Fibroblast of mammary gland (primary cell): ENCODE results near the gene CPLANE1.
A peak's percentile ranks its signal among the peaks of the same experiment; 100 is the strongest.

Experiments
- DNase-seq: peaks from one replicate; pipeline ENCODE4 v3.0.0-alpha.2; 2010; ENCODE audit warnings: low read depth
- H3K4me3 ChIP-seq: 2 replicates; pipeline ENCODE4 v1.5.1; 2011; ENCODE audit warnings: low read depth, mild to moderate bottlenecking, low read length, moderate library complexity; ENCODE audit not compliant: control insufficient read depth
- CTCF ChIP-seq: conservative IDR thresholded peaks from 2 replicates; pipeline ENCODE4 v1.5.1; 2011; ENCODE audit warnings: low read depth, low read length, inconsistent platforms; ENCODE audit not compliant: control insufficient read depth, insufficient read depth

The CPLANE1 gene

GRCh38 chr5:37187465-37187977 is 61.7 kb downstream of the CPLANE1 start:
- no peak for TF ChIP-seq CTCF
- DNase-seq: no peak
- no peak overlapping the region for H3K4me3 ChIP-seq

GRCh38 chr5:37184748-37185364 is 64.3 kb downstream of the CPLANE1 start:
- TF ChIP-seq CTCF: no peak

GRCh38 chr5:37182667-37183066 is 66.5 kb downstream of the CPLANE1 start:
- TF ChIP-seq CTCF: no peak
- no peak overlapping the region for H3K4me3 ChIP-seq
- DNase-seq: peak; percentile 1

More at GRCh38 chr5:37184748-37185364, 64.3 kb downstream of the CPLANE1 start:
- DNase-seq: peak; percentile 21
- no peak overlapping the region for H3K4me3 ChIP-seq

GRCh38 chr5:37174928-37175327 is 74.2 kb downstream of the CPLANE1 start:
- TF ChIP-seq CTCF: no peak
- H3K4me3 ChIP-seq: no peak overlapping the region
- DNase-seq: no peak

GRCh38 chr5:37172957-37173356 is 76.2 kb downstream of the CPLANE1 start:
- DNase-seq: no peak
- no peak for TF ChIP-seq CTCF
- no peak overlapping the region for H3K4me3 ChIP-seq

GRCh38 chr5:37170856-37171255 is 78.3 kb downstream of the CPLANE1 start:
- no peak overlapping the region for H3K4me3 ChIP-seq
- TF ChIP-seq CTCF: no peak
- DNase-seq: no peak

- DNase-seq: no peak
- no peak overlapping the region for H3K4me3 ChIP-seq
- no peak for TF ChIP-seq CTCF
Measured at GRCh38 chr5:37166197-37166596, 83.0 kb downstream of the CPLANE1 start.
